ENCODE measurements around the gene FBXW4.

FBXW4 gene

GRCh38 chr10:101575091-101575490, 119.9 kb downstream of the FBXW4 start:
- no peak overlapping the region for H3K4me3 ChIP-seq (ENCODE audit: low read depth, low read length)
- DNase-seq (ENCODE audit: low read depth), result no peak
- no peak for TF ChIP-seq CTCF (conservative IDR thresholded peaks at IDR 0.05; ENCODE audit: low read depth, low read length)

- no peak for TF ChIP-seq CTCF (conservative IDR thresholded peaks at IDR 0.05; ENCODE audit: low read depth, low read length)
- DNase-seq (ENCODE audit: low read depth), result no peak
- no peak overlapping the region for H3K4me3 ChIP-seq (ENCODE audit: low read depth, low read length)
Measured at GRCh38 chr10:101573885-101574753, 120.9 kb downstream of the FBXW4 start.

- no peak for TF ChIP-seq CTCF (conservative IDR thresholded peaks at IDR 0.05; ENCODE audit: low read depth, low read length)
- H3K4me3 ChIP-seq (ENCODE audit: low read depth, low read length), result no peak overlapping the region
- DNase-seq (ENCODE audit: low read depth), result no peak
Measured at GRCh38 chr10:101572785-101573184, 122.2 kb downstream of the FBXW4 start.

- no peak overlapping the region for H3K4me3 ChIP-seq (ENCODE audit: low read depth, low read length)
- DNase-seq (ENCODE audit: low read depth), result no peak
- TF ChIP-seq CTCF (conservative IDR thresholded peaks at IDR 0.05; ENCODE audit: low read depth, low read length), result no peak
Measured at GRCh38 chr10:101572126-101572525, 122.8 kb downstream of the FBXW4 start.

GRCh38 chr10:101571271-101571925, 123.6 kb downstream of the FBXW4 start:
- TF ChIP-seq CTCF (conservative IDR thresholded peaks at IDR 0.05; ENCODE audit: low read depth, low read length), result no peak
- no peak overlapping the region for H3K4me3 ChIP-seq (ENCODE audit: low read depth, low read length)
- no peak for DNase-seq (ENCODE audit: low read depth)

GRCh38 chr10:101570428-101571270, 124.3 kb downstream of the FBXW4 start:
- DNase-seq (ENCODE audit: low read depth), result no peak
- TF ChIP-seq CTCF (conservative IDR thresholded peaks at IDR 0.05; ENCODE audit: low read depth, low read length), result no peak
- peak overlapping the region; percentile 63 for H3K4me3 ChIP-seq (ENCODE audit: low read depth, low read length)
